GM23338 (cell line): ENCODE measurements around the gene SKOR1. TPM values are rescaled to one million over a fixed set of nuclear protein-coding genes. Genes with fewer than 3 reads are reported as not detected.
A peak's percentile ranks its signal among the peaks of the same experiment; 100 is the strongest.

Source experiments
- ATAC-seq: fragments of 200-7000 bp; cut with Tn5 transposase; 3 replicates; pipeline ENCODE4 v1.9.1; 2020
- DNase-seq: peaks from one replicate; pipeline ENCODE4 v3.0.0-alpha.2; 2015; ENCODE audit warnings: low spot score
- H2AFZ ChIP-seq: fragments of 200-600 bp; sonication (generic); 2 replicates; pipeline ENCODE4 v1.8.0; 2016; ENCODE audit warnings: antibody characterized with exemption, mild to moderate bottlenecking, moderate library complexity
- H3F3A ChIP-seq: fragments of 200-600 bp; sonication (generic); replicated peaks from 2 replicates; pipeline ENCODE4 v1.8.0; 2017; ENCODE audit warnings: antibody characterized with exemption, mixed run types, low read depth
- H3K27ac ChIP-seq: fragments of 200-600 bp; sonication (generic); 2 replicates; pipeline ENCODE4 v1.6.1; 2016; ENCODE audit warnings: low read depth
- H3K27me3 ChIP-seq: fragments of 200-600 bp; sonication (generic); 2 replicates; pipeline ENCODE4 v1.8.0; 2016; ENCODE audit warnings: mild to moderate bottlenecking, mixed run types, moderate library complexity; ENCODE audit not compliant: insufficient read depth
- H3K36me3 ChIP-seq: fragments of 200-600 bp; sonication (generic); 2 replicates; pipeline ENCODE4 v1.8.0; 2016; ENCODE audit warnings: mild to moderate bottlenecking; ENCODE audit not compliant: insufficient read depth
- H3K4me1 ChIP-seq: fragments of 200-600 bp; sonication (generic); 2 replicates; pipeline ENCODE4 v1.8.0; 2016; ENCODE audit warnings: mild to moderate bottlenecking, moderate library complexity; ENCODE audit not compliant: insufficient read depth
- H3K4me2 ChIP-seq: fragments of 200-600 bp; sonication (generic); 2 replicates; pipeline ENCODE4 v1.7.1; 2017; ENCODE audit warnings: mixed run types
- H3K4me3 ChIP-seq: fragments of 200-600 bp; sonication (generic); 2 replicates; pipeline ENCODE4 v1.6.1; 2016; ENCODE audit warnings: mixed run types
- H3K79me2 ChIP-seq: fragments of 200-600 bp; sonication (generic); replicated peaks from 2 replicates; pipeline ENCODE4 v1.8.0; 2017; ENCODE audit warnings: mild to moderate bottlenecking; ENCODE audit not compliant: insufficient read depth
- H3K9me2 ChIP-seq: fragments of 200-600 bp; sonication (generic); 2 replicates; pipeline ENCODE4 v1.8.0; 2017; ENCODE audit not compliant: insufficient read depth
- H4K20me1 ChIP-seq: fragments of 200-600 bp; sonication (generic); replicated peaks from 2 replicates; pipeline ENCODE4 v1.8.0; 2017; ENCODE audit warnings: mild to moderate bottlenecking; ENCODE audit not compliant: insufficient read depth
- H3K27ac Mint-ChIP-seq: 2 replicates; pipeline ENCODE4 v1.8.0; 2020; ENCODE audit warnings: inconsistent platforms, mild to moderate bottlenecking, moderate library complexity, mixed read lengths
- H3K27me3 Mint-ChIP-seq: 3 replicates; pipeline ENCODE4 v1.8.0; 2022; ENCODE audit warnings: low read depth, mild to moderate bottlenecking, moderate library complexity, mixed read lengths, inconsistent platforms; ENCODE audit not compliant: insufficient read depth, poor library complexity
- H3K36me3 Mint-ChIP-seq: 3 replicates; pipeline ENCODE4 v1.8.0; 2021; ENCODE audit warnings: low read depth, mild to moderate bottlenecking, inconsistent platforms, moderate library complexity, mixed read lengths
- H3K4me1 Mint-ChIP-seq: 3 replicates; pipeline ENCODE4 v1.8.0; 2020; ENCODE audit warnings: mild to moderate bottlenecking, inconsistent platforms, mixed read lengths
- H3K4me3 Mint-ChIP-seq: 3 replicates; pipeline ENCODE4 v1.8.0; 2021; ENCODE audit warnings: moderate library complexity, mild to moderate bottlenecking, inconsistent platforms, mixed read lengths
- H3K9me3 Mint-ChIP-seq: 3 replicates; pipeline ENCODE4 v1.8.0; 2020; ENCODE audit warnings: moderate library complexity, mild to moderate bottlenecking, inconsistent platforms, mixed read lengths
- CREB1 ChIP-seq: fragments of 250-450 bp; sonication (Bioruptor Pico); IDR thresholded peaks from 2 replicates; pipeline ENCODE4 v1.5.0; 2020; ENCODE audit warnings: low read depth, mild to moderate bottlenecking, moderate library complexity
- CTCF ChIP-seq, 2 experiments: fragments of 200-600 bp in 1 of 2; sonication (generic) in 1 of 2; conservative IDR thresholded peaks; 2 replicates each; pipeline versions ENCODE4 v1.5.1 to v1.6.1; 2016 to 2017; ENCODE audit warnings: antibody characterized with exemption in 2 of 2, low read depth in 2 of 2, mild to moderate bottlenecking in 2 of 2, moderate library complexity in 1 of 2
- EZH2 ChIP-seq: fragments of 200-600 bp; sonication (generic); IDR thresholded peaks from one replicate; pipeline ENCODE4 v1.8.0; 2017; ENCODE audit warnings: antibody characterized with exemption, mild to moderate bottlenecking, low read depth; ENCODE audit not compliant: unreplicated experiment
- EZH2phosphoT487 ChIP-seq: fragments of 200-600 bp; sonication (generic); IDR thresholded peaks from one replicate; pipeline ENCODE4 v1.8.1; 2018; ENCODE audit warnings: antibody characterized with exemption; ENCODE audit not compliant: unreplicated experiment
- NANOG ChIP-seq: IDR thresholded peaks from 2 replicates; pipeline ENCODE4 v1.6.1; 2016; ENCODE audit warnings: antibody characterized with exemption, borderline replicate concordance
- POLR2AphosphoS5 ChIP-seq: IDR thresholded peaks from 2 replicates; pipeline ENCODE4 v1.6.1; 2016; ENCODE audit warnings: antibody characterized with exemption, low read depth
- STAT1 ChIP-seq: IDR thresholded peaks from one replicate; pipeline ENCODE4 v1.6.1; 2016; ENCODE audit warnings: antibody characterized with exemption; ENCODE audit not compliant: unreplicated experiment
- ZNF114 ChIP-seq: fragments of 250-450 bp; sonication (Bioruptor Pico); IDR thresholded peaks from 2 replicates; pipeline ENCODE4 v1.5.0; 2020; ENCODE audit warnings: mild to moderate bottlenecking, moderate library complexity
- ZNF331 ChIP-seq: fragments of 250-450 bp; sonication (Bioruptor Pico); IDR thresholded peaks from 2 replicates; pipeline ENCODE4 v1.5.0; 2020; ENCODE audit warnings: low read depth, mild to moderate bottlenecking, moderate library complexity
- ZNF462 ChIP-seq: fragments of 250-450 bp; sonication (Bioruptor Pico); IDR thresholded peaks from 2 replicates; pipeline ENCODE4 v1.5.0; 2020; ENCODE audit warnings: mild to moderate bottlenecking, moderate library complexity
- polyA plus RNA-seq: library from polyadenylated mRNA; unstranded; fragments of >200 nt; fragmentation: Nextera tagmentation; extraction: Ambion mirVana; gene quantifications from 2 replicates; pipeline ENCODE4 v1.2.1, GENCODE V29; 2016
- total RNA-seq: library from RNA; depleted of rRNA; stranded (reverse); fragments of >200 nt; shearing (Covaris generic); gene quantifications from 2 replicates; pipeline ENCODE4 v1.2.3, GENCODE V29; 2014

The SKOR1 gene
- total and polyA plus RNA-seq, 2 experiments from 2014 or later: 0.17 TPM; not detected in 1

GRCh38 chr15:67805666-67806516 is 19.4 kb upstream of the SKOR1 start:
- H3K36me3 ChIP-seq: no peaks in the 10 kb centered on the region
- H3K27ac ChIP-seq: no peak overlapping the region
- peaks cover 29% of the 10 kb centered on the region for H3K4me1 Mint-ChIP-seq
- H3K27me3 Mint-ChIP-seq: peaks cover 10% of the 10 kb centered on the region
- no peak for TF ChIP-seq STAT1
- no peak for TF ChIP-seq CTCF (conservative IDR thresholded peaks at IDR 0.05; ENCODE audit: low read depth in 2 of 2)
- TF ChIP-seq ZNF114 (CRISPR knock-in tag): no peak
- no peak for TF ChIP-seq EZH2phosphoT487
- no peak for TF ChIP-seq CREB1 (CRISPR knock-in tag)
- TF ChIP-seq ZNF331 (CRISPR knock-in tag): no peak
- TF ChIP-seq ZNF462 (CRISPR knock-in tag): no peak
- no peak for TF ChIP-seq EZH2
- no peak for TF ChIP-seq NANOG
- no peak for TF ChIP-seq POLR2AphosphoS5
- no peaks in the 10 kb centered on the region for H3K9me2 ChIP-seq
- no peak for DNase-seq
- H4K20me1 ChIP-seq: no peaks in the 10 kb centered on the region
- H3K4me3 ChIP-seq: no peak overlapping the region
- 0 out of 3 replicates have a peak, but pooled peaks have one; percentile 5 for ATAC-seq
- H3K27ac Mint-ChIP-seq: no peak overlapping the region
- no peaks in the 10 kb centered on the region for H3F3A ChIP-seq
- H3K79me2 ChIP-seq: no peaks in the 10 kb centered on the region
- no peak overlapping the region for H2AFZ ChIP-seq
- H3K4me3 Mint-ChIP-seq: no peak overlapping the region
- no peaks in the 10 kb centered on the region for H3K27me3 ChIP-seq
- peaks cover 14% of the 10 kb centered on the region for H3K4me1 ChIP-seq
- H3K36me3 Mint-ChIP-seq: no peaks in the 10 kb centered on the region; the same call in 2 of the 3 replicates
- H3K4me2 ChIP-seq: no peak overlapping the region
- H3K9me3 Mint-ChIP-seq: no peaks in the 10 kb centered on the region
